ENCODE measurements around the gene DDIT4. TPM values are rescaled to one million over a fixed set of nuclear protein-coding genes. Genes with fewer than 3 reads are reported as not detected.

The DDIT4 gene
- total RNA-seq, 4 donors from 2014 or later: 77.4 to 247 (median 146) TPM

GRCh38 chr10:72315611-72316385 lies 42.1 kb downstream of the DDIT4 start:
- H3K4me3 ChIP-seq: no peak overlapping the region
- no peaks in the 10 kb centered on the region for H3K36me3 ChIP-seq
- TF ChIP-seq EP300 (IDR thresholded peaks at IDR 0.05): no peak
- no peak for TF ChIP-seq POLR2A (IDR thresholded peaks at IDR 0.05; ENCODE audit: low read depth)
- no peak for TF ChIP-seq CTCF (IDR thresholded peaks at IDR 0.05)
- TF ChIP-seq POLR2AphosphoS5 (IDR thresholded peaks at IDR 0.05): peak; percentile 73 to 86
- 0% methylated on average over 1 of the region's 2 CpGs for WGBS
- peak overlapping the region; percentile 75 to 88 (median 83) for H3K27ac ChIP-seq (replicated peaks in 1 of 4)
- H3K4me1 ChIP-seq: peaks cover 56 to 70% (median 64%) of the 10 kb centered on the region in 4 donors
- no peaks in the 10 kb centered on the region for H3K27me3 ChIP-seq
- DNase-seq (ENCODE audit: extremely low spot score): no peak
- intact Hi-C loops (cut with DNase I): no loop called here
- no peaks in the 10 kb centered on the region for H3K9me3 ChIP-seq

- peaks cover 62 to 72% (median 68%) of the 10 kb centered on the region in 4 donors for H3K4me1 ChIP-seq
- no peaks in the 10 kb centered on the region for H3K9me3 ChIP-seq
- WGBS: 64% methylated on average over 3 of the region's 3 CpGs
- peak overlapping the region; percentile 75 to 88 (median 83) for H3K27ac ChIP-seq (replicated peaks in 1 of 4)
- no peak for TF ChIP-seq CTCF (IDR thresholded peaks at IDR 0.05)
- no peak for TF ChIP-seq POLR2AphosphoS5 (IDR thresholded peaks at IDR 0.05)
- no peak for TF ChIP-seq POLR2A (IDR thresholded peaks at IDR 0.05; ENCODE audit: low read depth)
- no peak for TF ChIP-seq EP300 (IDR thresholded peaks at IDR 0.05)
- no peaks in the 10 kb centered on the region for H3K36me3 ChIP-seq
- H3K27me3 ChIP-seq: no peaks in the 10 kb centered on the region
- no peak overlapping the region for H3K4me3 ChIP-seq
- intact Hi-C loops (cut with DNase I): no loop called here
- DNase-seq (ENCODE audit: extremely low spot score): no peak
These were observed 42.6 kb downstream of the DDIT4 start for GRCh38 chr10:72316386-72316700.

GRCh38 chr10:72316748-72317435 lies 43.2 kb downstream of the DDIT4 start:
- H3K9me3 ChIP-seq: no peaks in the 10 kb centered on the region
- intact Hi-C loops (cut with DNase I): no loop called here
- H3K27ac ChIP-seq (replicated peaks in 1 of 4): peak overlapping the region; percentile 75 to 88 (median 83)
- WGBS: 81% methylated on average over 7 of the region's 12 CpGs
- H3K27me3 ChIP-seq: no peaks in the 10 kb centered on the region
- H3K4me3 ChIP-seq: no peak overlapping the region
- H3K36me3 ChIP-seq: no peaks in the 10 kb centered on the region
- TF ChIP-seq POLR2AphosphoS5 (IDR thresholded peaks at IDR 0.05) (no peak), EP300 (IDR thresholded peaks at IDR 0.05) (no peak), POLR2A (IDR thresholded peaks at IDR 0.05; ENCODE audit: low read depth) (no peak), CTCF (IDR thresholded peaks at IDR 0.05) (no peak)
- H3K4me1 ChIP-seq: peaks cover 64 to 74% (median 72%) of the 10 kb centered on the region in 4 donors
- no peak for DNase-seq (ENCODE audit: extremely low spot score)

- intact Hi-C loops (cut with DNase I): no loop called here
- H3K4me1 ChIP-seq: peaks cover 64 to 90% (median 78%) of the 10 kb centered on the region in 4 donors
- no peak for TF ChIP-seq EP300 (IDR thresholded peaks at IDR 0.05)
- TF ChIP-seq CTCF (IDR thresholded peaks at IDR 0.05): no peak
- no peak for TF ChIP-seq POLR2A (IDR thresholded peaks at IDR 0.05; ENCODE audit: low read depth)
These were observed 44.9 kb downstream of the DDIT4 start for GRCh38 chr10:72318418-72319262.

More at GRCh38 chr10:72318418-72319262, 44.9 kb downstream of the DDIT4 start:
- no peaks in the 10 kb centered on the region for H3K36me3 ChIP-seq
- H3K4me3 ChIP-seq: peak overlapping the region; percentile 53 to 60 (median 54)
- no peaks in the 10 kb centered on the region for H3K27me3 ChIP-seq
- H3K27ac ChIP-seq (replicated peaks in 1 of 4): peak overlapping the region; percentile 82 to 88 (median 84)
- no peaks in the 10 kb centered on the region for H3K9me3 ChIP-seq
- no peak for DNase-seq (ENCODE audit: extremely low spot score)
- WGBS: 74% methylated on average over 10 of the region's 10 CpGs
